ENCODE results near the gene UBC.
"Not testable (repeated sequence)": the region's sequence is repeated elsewhere in the genome, so short reads cannot be mapped to it uniquely, and the experiment has no call there.

UBC gene

GRCh38 chr12:124931528-124931927 is 17.1 kb upstream of the UBC start:
- DNase-seq (ENCODE audit: low read depth), result not testable (repeated sequence)

- DNase-seq (ENCODE audit: low read depth), result no peak
Observed at GRCh38 chr12:124930586-124930985, 16.1 kb upstream of the UBC start.

- DNase-seq (ENCODE audit: low read depth), result no peak
Observed at GRCh38 chr12:124929649-124930419, 15.4 kb upstream of the UBC start.

- DNase-seq (ENCODE audit: low read depth), result no peak
Observed at GRCh38 chr12:124928912-124929530, 14.6 kb upstream of the UBC start.

GRCh38 chr12:124928095-124928911 is 13.9 kb upstream of the UBC start:
- no peak for DNase-seq (ENCODE audit: low read depth)

GRCh38 chr12:124927201-124928094 is 13.0 kb upstream of the UBC start:
- peak; percentile 83 for DNase-seq (ENCODE audit: low read depth)

- not testable (repeated sequence) for DNase-seq (ENCODE audit: low read depth)
Observed at GRCh38 chr12:124925782-124926181, 11.3 kb upstream of the UBC start.

GRCh38 chr12:124925117-124925516 is 10.7 kb upstream of the UBC start:
- no peak for DNase-seq (ENCODE audit: low read depth)

- no peak for DNase-seq (ENCODE audit: low read depth)
Observed at GRCh38 chr12:124923905-124924734, 9.7 kb upstream of the UBC start.

- peak; percentile 50 for DNase-seq (ENCODE audit: low read depth)
Observed at GRCh38 chr12:124921200-124922031, 7.0 kb upstream of the UBC start.

- no peak for DNase-seq (ENCODE audit: low read depth)
Observed at GRCh38 chr12:124920353-124920935, 6.0 kb upstream of the UBC start.

- no peak for DNase-seq (ENCODE audit: low read depth)
Observed at GRCh38 chr12:124919521-124920352, 5.3 kb upstream of the UBC start.

- not testable (repeated sequence) for DNase-seq (ENCODE audit: low read depth)
Observed at GRCh38 chr12:124918622-124918988, 4.2 kb upstream of the UBC start.

- no peak for DNase-seq (ENCODE audit: low read depth)
Observed at GRCh38 chr12:124917841-124918621, 3.6 kb upstream of the UBC start.

GRCh38 chr12:124917135-124917840 is 2.8 kb upstream of the UBC start:
- DNase-seq (ENCODE audit: low read depth), result peak; percentile 87

- DNase-seq (ENCODE audit: low read depth), result no peak
Observed at GRCh38 chr12:124916374-124917134, 2.1 kb upstream of the UBC start.

Data from activated T-helper 1 cell treated with Interleukin-2 at 50 U/mL for 16 hours (primary cell).